Neuronal stem cell (in vitro differentiated cells): ENCODE results near the gene ISLR2.

ENCODE experiments used
- DNase-seq: peaks from one replicate; pipeline ENCODE4 v3.0.0-alpha.2; 2013; ENCODE audit warnings: low spot score
- H2AFZ ChIP-seq: one replicate; pipeline ENCODE4 v1.6.1; 2013; ENCODE audit warnings: mild to moderate bottlenecking, low read length, inconsistent platforms
- H2AK5ac ChIP-seq: 2 replicates; pipeline ENCODE4 v1.6.1; 2013; ENCODE audit warnings: low read depth, mild to moderate bottlenecking, inconsistent platforms, low read length, moderate library complexity, mixed read lengths
- H2BK120ac ChIP-seq: 2 replicates; pipeline ENCODE4 v1.6.1; 2013; ENCODE audit warnings: low read depth, mild to moderate bottlenecking, inconsistent platforms, low read length, moderate library complexity, mixed read lengths
- H2BK12ac ChIP-seq: one replicate; pipeline ENCODE4 v1.6.1; 2013; ENCODE audit warnings: low read length, inconsistent platforms
- H2BK15ac ChIP-seq: 2 replicates; pipeline ENCODE4 v1.6.1; 2013; ENCODE audit warnings: mild to moderate bottlenecking, low read length, inconsistent platforms, mixed read lengths
- H2BK5ac ChIP-seq: one replicate; pipeline ENCODE4 v1.6.1; 2013; ENCODE audit warnings: inconsistent platforms, mild to moderate bottlenecking, low read length, moderate library complexity
- H3K14ac ChIP-seq: one replicate; pipeline ENCODE4 v1.6.1; 2013; ENCODE audit warnings: low read length, inconsistent platforms
- H3K18ac ChIP-seq: 2 replicates; pipeline ENCODE4 v1.6.1; 2013; ENCODE audit warnings: low read length, inconsistent platforms
- H3K23ac ChIP-seq: 2 replicates; pipeline ENCODE4 v1.6.1; 2013; ENCODE audit warnings: low read depth, mild to moderate bottlenecking, mixed read lengths, low read length, inconsistent platforms; ENCODE audit not compliant: poor library complexity
- H3K27ac ChIP-seq: replicated peaks from 3 replicates; pipeline ENCODE4 v1.5.1; 2013; ENCODE audit warnings: low read length, inconsistent platforms
- H3K27me3 ChIP-seq, 3 experiments: 2 replicates each; pipeline ENCODE4 v1.6.1; 2013; ENCODE audit warnings: low read length in 3 of 3, mild to moderate bottlenecking in 2 of 3, inconsistent platforms in 1 of 3, low read depth in 1 of 3, mixed read lengths in 1 of 3, moderate library complexity in 1 of 3; ENCODE audit not compliant: control insufficient read depth in 3 of 3, insufficient read depth in 3 of 3
- H3K36me3 ChIP-seq, 2 donors: replicated peaks in 1 of 2; 2 replicates each; pipeline ENCODE4 v1.6.1; 2013; ENCODE audit warnings: low read length in 2 of 2; ENCODE audit not compliant: control insufficient read depth in 2 of 2, insufficient read depth in 2 of 2
- H3K4ac ChIP-seq: 2 replicates; pipeline ENCODE4 v1.6.1; 2013; ENCODE audit warnings: inconsistent platforms, mild to moderate bottlenecking, low read length, moderate library complexity
- H3K4me1 ChIP-seq, 2 donors: 1 replicate in 1 of 2; 2 replicates in 1 of 2; pipeline ENCODE4 v1.6.1; 2013; ENCODE audit warnings: low read length in 2 of 2, low read depth in 1 of 2; ENCODE audit not compliant: control insufficient read depth in 2 of 2, insufficient read depth in 1 of 2
- H3K4me2 ChIP-seq: one replicate; pipeline ENCODE4 v1.6.1; 2013; ENCODE audit warnings: mild to moderate bottlenecking, low read length, inconsistent platforms; ENCODE audit not compliant: insufficient read depth, poor library complexity, severe bottlenecking
- H3K4me3 ChIP-seq, 2 donors: 2 replicates each; pipeline ENCODE4 v1.5.1; 2013; ENCODE audit warnings: low read length in 2 of 2, mild to moderate bottlenecking in 2 of 2, inconsistent platforms in 1 of 2, moderate library complexity in 1 of 2
- H3K79me1 ChIP-seq: one replicate; pipeline ENCODE4 v1.6.1; 2013; ENCODE audit warnings: low read depth, mild to moderate bottlenecking, inconsistent platforms, low read length, moderate library complexity
- H3K9ac ChIP-seq: one replicate; pipeline ENCODE4 v1.6.1; 2013; ENCODE audit warnings: mild to moderate bottlenecking, low read depth, low read length, inconsistent platforms; ENCODE audit not compliant: poor library complexity
- H3K9me3 ChIP-seq, 2 donors: replicated peaks in 1 of 2; 2 replicates each; pipeline versions ENCODE3 to v1.6.1; 2013; ENCODE audit warnings: low read length in 2 of 2, mild to moderate bottlenecking in 2 of 2, inconsistent platforms in 1 of 2, low read depth in 1 of 2, mixed read lengths in 1 of 2, moderate library complexity in 1 of 2; ENCODE audit not compliant: control insufficient read depth in 2 of 2, insufficient read depth in 1 of 2
- H4K8ac ChIP-seq: one replicate; pipeline ENCODE4 v1.6.1; 2013; ENCODE audit warnings: low read depth, mild to moderate bottlenecking, inconsistent platforms, low read length, moderate library complexity
- H4K91ac ChIP-seq: one replicate; pipeline ENCODE4 v1.6.1; 2013; ENCODE audit warnings: low read length, low read depth, mild to moderate bottlenecking, inconsistent platforms; ENCODE audit not compliant: poor library complexity
- WGBS, 2 donors: extraction: QIAGEN DNeasy Blood & Tissue Kit; methylation state at CpG; one replicate each; pipeline ENCODE4 v1.1.7; 2013; ENCODE audit warnings: missing lambda C conversion rate in 2 of 2, mixed read lengths in 1 of 2; ENCODE audit not compliant: insufficient read length in 2 of 2, insufficient replicate concordance in 1 of 2; ENCODE audit errors: extremely low coverage in 2 of 2; 5-methylcytosine and 5-hydroxymethylcytosine counted together

ISLR2 gene

DNA sequence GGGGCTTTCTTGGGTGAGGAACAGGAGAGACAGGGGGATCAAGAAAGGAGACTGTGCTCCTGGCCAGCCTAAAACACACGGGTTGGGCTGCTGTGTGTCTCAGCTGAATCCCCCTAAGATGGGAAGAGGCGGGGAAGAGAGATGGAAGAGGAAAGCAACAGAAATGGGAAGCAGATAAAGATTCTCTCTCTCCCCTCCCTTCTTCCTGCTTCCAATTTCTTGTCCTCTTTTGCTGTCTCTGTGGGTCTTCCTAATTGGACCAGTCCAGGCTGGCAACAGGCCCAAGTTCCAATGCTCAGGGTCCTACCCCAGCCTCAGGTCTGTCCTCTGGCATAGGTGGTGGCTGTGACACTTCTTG lies 7.1 kb downstream of the ISLR2 start:
- H3K4me3 ChIP-seq = no peak overlapping the region
- no peak overlapping the region for H2AFZ ChIP-seq
- H3K4me1 ChIP-seq = peaks cover 20 to 27% of the 10 kb centered on the region in 2 donors
- no peak for DNase-seq
- no peak overlapping the region for H2AK5ac ChIP-seq
- no peak overlapping the region for H3K14ac ChIP-seq
- no peak overlapping the region for H2BK12ac ChIP-seq
- no peak overlapping the region for H3K27ac ChIP-seq
- H2BK120ac ChIP-seq = no peak overlapping the region
- H3K9ac ChIP-seq = no peak overlapping the region
- no CpG with 5 or more reads among the region's 2 CpGs for WGBS, 2 donors
- H2BK5ac ChIP-seq = no peak overlapping the region
- peaks cover 12 to 18% of the 10 kb centered on the region in 2 donors for H3K9me3 ChIP-seq
- peaks cover 4% of the 10 kb centered on the region for H3K79me1 ChIP-seq
- no peak overlapping the region for H3K23ac ChIP-seq
- no peak overlapping the region for H2BK15ac ChIP-seq
- no peak overlapping the region for H3K18ac ChIP-seq
- no peak overlapping the region for H4K91ac ChIP-seq
- no peak overlapping the region for H4K8ac ChIP-seq
- H3K27me3 ChIP-seq = peaks cover 21 to 43% (median 30%) of the 10 kb centered on the region in 3 experiments
- no peaks in the 10 kb centered on the region for H3K36me3 ChIP-seq
- H3K4me2 ChIP-seq = no peak overlapping the region
- H3K4ac ChIP-seq = no peak overlapping the region

DNA sequence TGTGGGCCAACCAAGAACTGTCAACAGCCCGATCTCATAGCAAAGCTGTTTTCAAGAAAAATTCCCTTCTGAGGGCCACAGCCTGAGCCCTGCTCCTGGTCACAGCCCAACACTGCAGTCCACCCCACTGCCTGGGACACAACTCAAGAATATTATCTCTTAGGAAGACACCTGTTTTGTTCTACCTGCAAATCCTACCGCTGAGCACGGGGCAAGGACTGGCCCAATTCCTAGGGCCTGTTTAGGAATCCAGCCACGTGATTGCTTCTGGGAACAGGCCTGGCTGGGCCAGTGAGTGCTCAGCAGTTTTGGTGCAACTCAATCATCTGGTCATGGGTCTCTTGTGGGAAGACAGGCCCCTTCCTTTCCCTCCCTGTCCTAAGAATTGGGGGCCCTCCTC lies 8.3 kb downstream of the ISLR2 start:
- H3K4me1 ChIP-seq = peaks cover 20 to 21% of the 10 kb centered on the region in 2 donors
- no peak overlapping the region for H3K23ac ChIP-seq
- no peak overlapping the region for H3K14ac ChIP-seq
- H3K9me3 ChIP-seq = peaks cover 3 to 10% of the 10 kb centered on the region in 2 donors
- H2AFZ ChIP-seq = no peak overlapping the region
- H3K36me3 ChIP-seq = no peaks in the 10 kb centered on the region
- no peak overlapping the region for H2BK12ac ChIP-seq
- H4K91ac ChIP-seq = no peak overlapping the region
- no peak overlapping the region for H3K4ac ChIP-seq
- peaks cover 2% of the 10 kb centered on the region for H3K79me1 ChIP-seq
- H2BK120ac ChIP-seq = no peak overlapping the region
- no peak overlapping the region for H3K9ac ChIP-seq
- no peak overlapping the region for H3K27ac ChIP-seq
- H3K27me3 ChIP-seq = peaks cover 10 to 31% (median 19%) of the 10 kb centered on the region in 3 experiments
- no peak overlapping the region for H3K4me3 ChIP-seq
- H3K4me2 ChIP-seq = no peak overlapping the region
- DNase-seq = no peak
- H3K18ac ChIP-seq = no peak overlapping the region
- no peak overlapping the region for H2BK15ac ChIP-seq
- no peak overlapping the region for H2BK5ac ChIP-seq
- no CpG with 5 or more reads among the region's 4 CpGs for WGBS, 2 donors
- H4K8ac ChIP-seq = no peak overlapping the region
- H2AK5ac ChIP-seq = no peak overlapping the region

DNA sequence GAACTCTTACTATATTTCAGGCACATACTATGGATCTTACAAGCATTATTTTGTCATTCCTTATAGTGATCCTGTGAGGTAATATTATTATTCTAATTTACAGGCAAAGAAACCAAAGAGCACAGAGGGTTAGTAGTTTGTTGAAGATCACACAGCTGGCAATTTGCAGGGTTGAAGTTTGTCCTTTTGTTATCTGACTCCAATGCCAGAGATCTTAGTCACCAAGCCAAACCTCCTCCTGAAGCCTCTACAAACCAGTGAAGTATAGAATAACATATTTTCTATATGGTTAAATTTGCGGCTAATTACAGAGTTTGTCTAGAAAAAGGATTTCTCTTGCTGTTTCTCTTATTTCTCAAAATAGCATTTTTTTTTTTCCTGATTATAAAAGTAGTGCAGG lies 11.2 kb downstream of the ISLR2 start:
- Histone ChIP-seq H3K36me3 (no peaks in the 10 kb centered on the region), H3K18ac (no peak overlapping the region), H2AK5ac (no peak overlapping the region), H3K27me3 (peaks cover 0 to 11% (median 4%) of the 10 kb centered on the region in 3 experiments), H4K8ac (no peak overlapping the region), H3K4me1 (peaks cover 8 to 16% of the 10 kb centered on the region in 2 donors), H3K27ac (no peak overlapping the region), H3K9ac (no peak overlapping the region), H3K23ac (no peak overlapping the region), H3K14ac (no peak overlapping the region), H2BK5ac (no peak overlapping the region), H2BK120ac (no peak overlapping the region), H2BK15ac (no peak overlapping the region), H3K9me3 (peaks cover 0 to 1% of the 10 kb centered on the region in 2 donors), H3K4me3 (no peak overlapping the region), H2BK12ac (no peak overlapping the region), H3K4ac (no peak overlapping the region), H3K4me2 (no peak overlapping the region), H3K79me1 (no peaks in the 10 kb centered on the region), H4K91ac (no peak overlapping the region), H2AFZ (no peak overlapping the region)
- no peak for DNase-seq
- no CpG with 5 or more reads among the region's 1 CpG for WGBS, 2 donors

DNA sequence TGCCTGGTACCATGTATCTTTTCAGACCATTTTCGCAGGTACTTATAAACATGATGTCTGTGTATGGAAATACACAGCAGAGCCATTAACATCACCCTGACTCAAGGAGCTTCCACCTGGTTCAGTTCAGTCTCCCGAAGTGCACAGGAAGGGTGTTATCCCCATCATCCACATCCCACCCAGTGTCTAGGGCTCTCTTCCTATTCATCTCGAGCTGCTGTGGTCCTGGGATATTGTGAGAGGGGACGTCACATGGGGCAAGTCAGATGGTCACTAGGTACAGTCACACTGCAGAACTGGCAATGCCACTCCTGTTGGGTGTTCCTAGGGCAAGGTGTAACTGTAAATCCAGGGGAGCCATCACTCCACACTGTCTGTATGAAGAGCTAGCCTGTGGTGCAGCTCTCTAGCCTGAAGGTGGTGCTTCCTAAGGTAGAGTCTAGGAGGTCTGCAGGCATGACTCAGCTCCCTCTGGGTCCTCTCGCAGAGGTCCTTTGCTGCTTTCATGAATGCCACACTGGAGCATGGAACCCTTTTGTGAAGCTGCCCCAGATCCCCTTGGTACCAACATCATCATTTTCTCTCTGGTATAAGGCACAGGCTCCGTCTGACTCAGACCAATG lies 13.9 kb downstream of the ISLR2 start:
- H3K4me3 ChIP-seq = no peak overlapping the region
- H4K8ac ChIP-seq = no peak overlapping the region
- no peak overlapping the region for H4K91ac ChIP-seq
- DNase-seq = no peak
- peaks cover 3 to 7% of the 10 kb centered on the region in 2 donors for H3K4me1 ChIP-seq
- no peak overlapping the region for H3K4ac ChIP-seq
- H3K36me3 ChIP-seq = no peaks in the 10 kb centered on the region
- no peak overlapping the region for H2BK120ac ChIP-seq
- no peak overlapping the region for H3K9ac ChIP-seq
- no CpG with 5 or more reads among the region's 6 CpGs for WGBS, 2 donors
- no peak overlapping the region for H2BK15ac ChIP-seq
- no peak overlapping the region for H3K4me2 ChIP-seq
- H3K9me3 ChIP-seq = peaks cover 0 to 1% of the 10 kb centered on the region in 2 donors
- H2AFZ ChIP-seq = no peak overlapping the region
- no peaks in the 10 kb centered on the region for H3K27me3 ChIP-seq
- no peak overlapping the region for H3K23ac ChIP-seq
- H3K79me1 ChIP-seq = no peaks in the 10 kb centered on the region
- no peak overlapping the region for H2BK5ac ChIP-seq
- no peak overlapping the region for H2BK12ac ChIP-seq
- H3K14ac ChIP-seq = no peak overlapping the region
- H2AK5ac ChIP-seq = no peak overlapping the region
- no peak overlapping the region for H3K27ac ChIP-seq
- no peak overlapping the region for H3K18ac ChIP-seq
